Glutamatergic neuron (in vitro differentiated cells): ENCODE measurements around the gene SRC. TPM values are rescaled to one million over a fixed set of nuclear protein-coding genes. Genes with fewer than 3 reads are reported as not detected.
"Not testable (repeated sequence)": the region's sequence is repeated elsewhere in the genome, so short reads cannot be mapped to it uniquely, and the experiment has no call there.

Experiments used
- DNase-seq: peaks from one replicate; pipeline ENCODE4 v3.0.0; 2022
- H3K27ac Mint-ChIP-seq: one replicate; pipeline ENCODE4 v1.8.0; 2020; ENCODE audit warnings: mild to moderate bottlenecking, mixed read lengths, inconsistent platforms; ENCODE audit not compliant: unreplicated experiment
- H3K27me3 Mint-ChIP-seq: one replicate; pipeline ENCODE4 v1.8.0; 2020; ENCODE audit warnings: mild to moderate bottlenecking, moderate library complexity, mixed read lengths, inconsistent platforms; ENCODE audit not compliant: unreplicated experiment
- H3K36me3 Mint-ChIP-seq: one replicate; pipeline ENCODE4 v1.8.0; 2020; ENCODE audit warnings: mild to moderate bottlenecking, mixed read lengths, inconsistent platforms; ENCODE audit not compliant: unreplicated experiment
- H3K4me1 Mint-ChIP-seq: one replicate; pipeline ENCODE4 v1.8.0; 2020; ENCODE audit warnings: mild to moderate bottlenecking, low read depth, mixed read lengths, inconsistent platforms; ENCODE audit not compliant: unreplicated experiment
- H3K4me3 Mint-ChIP-seq: one replicate; pipeline ENCODE4 v1.8.0; 2020; ENCODE audit warnings: mild to moderate bottlenecking, mixed read lengths, inconsistent platforms; ENCODE audit not compliant: unreplicated experiment
- H3K9me3 Mint-ChIP-seq: one replicate; pipeline ENCODE4 v1.8.0; 2020; ENCODE audit warnings: mild to moderate bottlenecking, moderate library complexity, mixed read lengths, inconsistent platforms; ENCODE audit not compliant: unreplicated experiment
- CTCF ChIP-seq: fragments of 200-600 bp; sonication (generic); IDR thresholded peaks from one replicate; pipeline ENCODE4 v1.5.0; 2021; ENCODE audit not compliant: partially characterized antibody, unreplicated experiment
- total RNA-seq: library from RNA; stranded (reverse); fragmentation: NEBNext Ultra II Directional; extraction: Animal tissue kit (Norgen Biotek cat#: 25700); gene quantifications from one replicate; pipeline ENCODE4 v1.2.1, GENCODE V29; 2021; ENCODE audit not compliant: unreplicated experiment

The SRC gene
- total RNA-seq, 1 donor from 2014 or later: 39.2 TPM

GRCh38 chr20:37335642-37336368 is 10.1 kb upstream of the SRC start:
- H3K27me3 Mint-ChIP-seq: peaks cover 1% of the 10 kb centered on the region
- H3K4me1 Mint-ChIP-seq: peaks cover 7% of the 10 kb centered on the region
- peaks cover 2% of the 10 kb centered on the region for H3K9me3 Mint-ChIP-seq
- H3K27ac Mint-ChIP-seq: no peak overlapping the region
- TF ChIP-seq CTCF: no peak
- no peaks in the 10 kb centered on the region for H3K36me3 Mint-ChIP-seq
- no peak for DNase-seq
- no peak overlapping the region for H3K4me3 Mint-ChIP-seq

- DNase-seq: no peak
- Mint-ChIP-seq H3K9me3 (no peaks in the 10 kb centered on the region), H3K27ac (no peak overlapping the region), H3K4me1 (peaks cover 7% of the 10 kb centered on the region), H3K36me3 (no peaks in the 10 kb centered on the region), H3K4me3 (no peak overlapping the region), H3K27me3 (peaks cover 1% of the 10 kb centered on the region)
- no peak for TF ChIP-seq CTCF
Measured at GRCh38 chr20:37336369-37337207, 9.4 kb upstream of the SRC start.

- Mint-ChIP-seq H3K27me3 (no peaks in the 10 kb centered on the region), H3K9me3 (peaks cover 2% of the 10 kb centered on the region), H3K4me1 (peaks cover 7% of the 10 kb centered on the region), H3K4me3 (no peak overlapping the region), H3K36me3 (no peaks in the 10 kb centered on the region), H3K27ac (no peak overlapping the region)
- no peak for TF ChIP-seq CTCF
- no peak for DNase-seq
Measured at GRCh38 chr20:37337208-37337991, 8.5 kb upstream of the SRC start.

- not testable (repeated sequence) for DNase-seq
Measured at GRCh38 chr20:37338380-37338779, 7.6 kb upstream of the SRC start.

GRCh38 chr20:37339208-37339607 is 6.7 kb upstream of the SRC start:
- Mint-ChIP-seq H3K27me3 (peaks cover 1% of the 10 kb centered on the region), H3K27ac (no peak overlapping the region), H3K36me3 (no peaks in the 10 kb centered on the region), H3K9me3 (peaks cover 2% of the 10 kb centered on the region), H3K4me1 (peaks cover 7% of the 10 kb centered on the region), H3K4me3 (no peak overlapping the region)
- TF ChIP-seq CTCF: no peak
- no peak for DNase-seq

More at GRCh38 chr20:37338380-37338779, 7.6 kb upstream of the SRC start:
- H3K36me3 Mint-ChIP-seq, H3K9me3 Mint-ChIP-seq, H3K4me3 Mint-ChIP-seq, H3K27me3 Mint-ChIP-seq, H3K27ac Mint-ChIP-seq, H3K4me1 Mint-ChIP-seq: not testable (repeated sequence)

GRCh38 chr20:37339764-37340109 is 6.2 kb upstream of the SRC start:
- DNase-seq, H3K9me3 Mint-ChIP-seq, H3K4me3 Mint-ChIP-seq, H3K4me1 Mint-ChIP-seq, H3K36me3 Mint-ChIP-seq, H3K27me3 Mint-ChIP-seq, H3K27ac Mint-ChIP-seq: not testable (repeated sequence)
